ENCODE results near the gene ZNF384.
A peak's percentile ranks its signal among the peaks of the same experiment; 100 is the strongest.

GRCh38 chr12:6662906-6663742 lies 26.1 kb downstream of the ZNF384 start, which contains the start of gene ING4:
- TF ChIP-seq CTCF (IDR thresholded peaks at IDR 0.05): peak in 1 of 6 experiments; percentile 4
- TF ChIP-seq POLR2AphosphoS5 (IDR thresholded peaks at IDR 0.05): peak; percentile 77 to 89
- TF ChIP-seq EP300 (IDR thresholded peaks at IDR 0.05): peak in 2 of 4 donors; percentile 51 to 52
- TF ChIP-seq POLR2A (IDR thresholded peaks at IDR 0.05): peak in 2 of 4 donors; percentile 21 to 62
